Ovary (tissue), 3 donors: ENCODE results near the gene CADM2.

Experiments
- CTCF ChIP-seq, 3 donors: fragments of 450-650 bp in 2 of 3; fragments of 200-600 bp in 1 of 3; IDR thresholded peaks; one replicate each; pipeline versions ENCODE4 v1.5.1 to v1.8.0; 2016 to 2022; ENCODE audit warnings: antibody characterized with exemption in 3 of 3, mild to moderate bottlenecking in 1 of 3
- EP300 ChIP-seq: sonication (generic); formaldehyde crosslinking; IDR thresholded peaks from one replicate; pipeline ENCODE4 v1.6.1; 2017; ENCODE audit warnings: antibody characterized with exemption
- donor health status: DM: no; HTN: no; CAD: no.

GRCh38 chr3:86056962-86057361 is 1098.2 kb downstream of the CADM2 start:
- TF ChIP-seq CTCF (IDR thresholded peaks at IDR 0.05) (no peak), EP300 (no peak)
